ENCODE data around the gene HSD11B2.

Gene HSD11B2

DNA sequence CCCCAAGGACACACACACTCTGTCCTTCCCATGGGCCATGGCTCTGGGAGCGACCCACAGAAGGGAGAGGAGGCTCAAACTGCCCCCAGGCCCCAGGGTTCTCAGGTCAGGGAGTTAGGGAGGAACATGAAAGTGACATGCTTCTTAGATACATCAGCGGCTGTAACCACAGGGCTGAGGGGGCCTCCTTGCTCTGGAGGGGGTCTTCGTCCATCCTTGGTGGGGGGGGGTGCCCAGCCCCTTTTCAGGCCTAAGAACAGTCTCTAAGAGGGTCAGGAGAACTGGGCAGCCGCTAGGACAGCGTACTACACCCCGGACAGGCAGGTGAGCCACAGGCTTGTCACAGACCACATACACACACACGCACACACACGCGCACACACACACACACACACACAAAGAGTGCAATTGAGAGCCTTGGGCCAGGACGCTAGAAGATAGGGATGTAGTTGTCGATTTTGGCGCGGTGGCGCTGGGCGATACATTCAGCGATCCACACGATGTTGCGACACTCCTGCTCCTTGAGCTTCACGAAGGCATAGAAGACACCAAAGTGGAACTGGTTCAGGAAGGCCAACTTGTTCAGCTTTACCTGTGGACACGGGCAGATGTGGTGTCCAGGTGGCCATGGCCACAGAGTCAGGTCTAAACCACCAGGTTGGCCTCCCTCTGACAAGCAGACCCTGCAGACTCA, 7.3 kb downstream of the HSD11B2 start:
- peak overlapping the region; percentile 59 to 87 for H3K27ac Mint-ChIP-seq
- peaks cover 25% of the 10 kb centered on the region for H3K36me3 Mint-ChIP-seq (ENCODE audit: insufficient read depth)
- ATAC-seq (replicated peaks), result no peak

DNA sequence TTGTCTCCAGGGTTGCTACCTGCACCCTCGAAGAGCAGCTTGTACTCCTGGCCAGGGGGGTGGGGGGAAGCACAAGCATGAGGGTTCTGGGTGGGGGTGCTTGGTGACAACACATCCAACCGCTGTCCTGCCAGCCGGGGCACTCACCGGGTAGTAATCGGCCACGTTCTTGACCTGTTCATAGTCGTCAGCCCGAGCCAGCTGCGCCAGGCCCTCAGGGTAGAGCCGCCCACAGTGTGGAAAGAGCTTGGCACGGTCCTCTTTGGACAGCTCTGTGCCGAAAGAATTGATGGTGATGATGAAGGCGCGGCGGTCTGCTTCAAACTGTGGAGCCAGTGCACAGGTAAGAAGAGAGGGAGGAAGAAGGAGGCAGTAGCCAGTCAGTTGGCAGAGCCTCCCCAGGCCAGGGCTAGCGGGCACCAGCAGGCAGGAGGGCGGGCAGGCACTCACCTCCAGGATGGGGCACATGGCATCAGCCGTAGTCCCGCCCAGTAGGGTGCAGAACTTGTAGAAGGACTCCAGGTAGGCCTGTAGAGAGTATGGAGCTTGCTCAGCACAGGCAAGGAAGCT, 8.0 kb downstream of the HSD11B2 start:
- H3K27me3 Mint-ChIP-seq, result no peaks in the 10 kb centered on the region
- peaks cover 0 to 15% of the 10 kb centered on the region in 2 donors for H3K4me1 Mint-ChIP-seq (ENCODE audit: low read depth in 2 of 2)
- H3K9me3 Mint-ChIP-seq, result no peaks in the 10 kb centered on the region
- DNase-seq, result no peak
- H3K4me3 Mint-ChIP-seq, result no peak overlapping the region
- peak overlapping the region in 1 of 2 donors; percentile 11 for H3K27ac Mint-ChIP-seq
- ATAC-seq (replicated peaks), result no peak
- peaks cover 23% of the 10 kb centered on the region for H3K36me3 Mint-ChIP-seq (ENCODE audit: insufficient read depth)

More for the DNA sequence above, 7.3 kb downstream of the HSD11B2 start:
- H3K4me3 Mint-ChIP-seq, result no peak overlapping the region
- H3K4me1 Mint-ChIP-seq (ENCODE audit: low read depth in 2 of 2), result peaks cover 0 to 13% of the 10 kb centered on the region in 2 donors
- H3K27me3 Mint-ChIP-seq, result no peaks in the 10 kb centered on the region
- no peak for DNase-seq
- H3K9me3 Mint-ChIP-seq, result no peaks in the 10 kb centered on the region

DNA sequence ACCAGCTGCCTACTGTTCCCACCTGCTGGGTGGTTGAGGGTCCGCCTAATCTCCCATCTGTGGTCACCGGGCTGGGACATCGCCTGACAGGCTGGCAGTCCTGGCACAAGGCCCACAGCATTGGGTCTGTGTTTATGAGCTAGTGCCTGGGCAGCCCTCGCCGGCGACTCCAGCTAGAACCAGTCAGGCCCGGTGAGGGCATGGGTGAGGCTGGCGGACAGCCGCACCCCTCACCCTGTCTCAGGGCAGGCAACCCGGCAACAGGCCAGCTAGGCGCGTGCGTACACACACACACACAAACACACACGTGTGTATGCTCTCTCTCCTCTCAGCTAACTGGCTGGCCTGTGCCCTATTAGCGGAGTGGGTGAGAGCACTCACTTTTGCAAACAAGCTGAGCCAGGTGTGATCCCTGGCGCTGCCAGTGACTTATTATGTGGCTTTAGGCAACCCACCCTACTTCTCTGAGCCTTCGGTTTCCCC, 10.4 kb downstream of the HSD11B2 start:
- DNase-seq (no peak), ATAC-seq (replicated peaks) (no peak)
- Mint-ChIP-seq H3K36me3 (ENCODE audit: insufficient read depth) (peaks cover 27% of the 10 kb centered on the region), H3K4me3 (no peak overlapping the region), H3K27me3 (no peaks in the 10 kb centered on the region), H3K9me3 (no peaks in the 10 kb centered on the region), H3K27ac (peak overlapping the region in 1 of 2 donors; percentile 26), H3K4me1 (ENCODE audit: low read depth in 2 of 2) (peaks cover 0 to 20% of the 10 kb centered on the region in 2 donors)

GRCh38 chr16:67441907-67442306, 11.0 kb downstream of the HSD11B2 start:
- Mint-ChIP-seq H3K9me3 (no peaks in the 10 kb centered on the region), H3K4me3 (no peak overlapping the region), H3K4me1 (ENCODE audit: low read depth in 2 of 2) (peaks cover 0 to 23% of the 10 kb centered on the region in 2 donors), H3K27ac (peak overlapping the region in 1 of 2 donors; percentile 26), H3K36me3 (ENCODE audit: insufficient read depth) (peaks cover 26% of the 10 kb centered on the region), H3K27me3 (no peaks in the 10 kb centered on the region)
- ATAC-seq (replicated peaks) (no peak), DNase-seq (no peak)

DNA sequence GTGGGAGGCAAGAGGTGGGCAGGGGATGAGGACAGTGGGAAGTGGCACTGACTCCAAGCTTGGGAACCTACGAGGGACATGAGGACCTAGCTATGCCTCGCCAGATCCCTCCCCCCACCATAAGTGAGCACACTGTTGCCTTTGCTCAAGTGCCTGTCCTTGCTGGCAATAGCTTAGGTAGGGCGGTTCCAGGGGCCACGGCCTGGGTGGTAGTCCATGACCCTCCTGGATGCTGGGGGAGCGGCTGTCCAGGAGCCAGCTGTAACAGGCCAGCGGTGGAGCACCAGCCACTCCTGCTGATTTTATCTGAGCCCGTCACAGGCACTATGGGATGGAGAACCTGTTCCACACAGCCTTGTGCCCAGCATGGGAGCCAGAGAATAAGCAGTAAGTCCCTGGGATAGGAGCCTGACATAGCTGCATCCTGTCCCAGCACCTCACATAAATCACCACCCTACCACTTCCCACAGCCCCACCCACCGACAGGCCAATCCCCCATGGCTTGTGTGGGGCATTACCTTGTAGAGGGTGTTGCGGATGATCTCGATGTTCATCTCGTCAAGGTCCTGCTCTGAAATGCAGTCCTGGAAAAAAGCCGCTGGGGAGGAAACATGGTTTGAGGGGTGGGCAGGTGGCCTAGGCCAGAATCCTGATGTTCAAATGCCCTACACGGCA, 11.8 kb downstream of the HSD11B2 start:
- peaks cover 4 to 24% of the 10 kb centered on the region in 2 donors for H3K4me1 Mint-ChIP-seq (ENCODE audit: low read depth in 2 of 2)
- ATAC-seq (replicated peaks) (no peak), DNase-seq (no peak)
- H3K9me3 Mint-ChIP-seq, result no peaks in the 10 kb centered on the region
- H3K27ac Mint-ChIP-seq, result no peak overlapping the region
- peaks cover 27% of the 10 kb centered on the region for H3K36me3 Mint-ChIP-seq (ENCODE audit: insufficient read depth)
- H3K27me3 Mint-ChIP-seq, result no peaks in the 10 kb centered on the region
- H3K4me3 Mint-ChIP-seq, result no peak overlapping the region

DNA sequence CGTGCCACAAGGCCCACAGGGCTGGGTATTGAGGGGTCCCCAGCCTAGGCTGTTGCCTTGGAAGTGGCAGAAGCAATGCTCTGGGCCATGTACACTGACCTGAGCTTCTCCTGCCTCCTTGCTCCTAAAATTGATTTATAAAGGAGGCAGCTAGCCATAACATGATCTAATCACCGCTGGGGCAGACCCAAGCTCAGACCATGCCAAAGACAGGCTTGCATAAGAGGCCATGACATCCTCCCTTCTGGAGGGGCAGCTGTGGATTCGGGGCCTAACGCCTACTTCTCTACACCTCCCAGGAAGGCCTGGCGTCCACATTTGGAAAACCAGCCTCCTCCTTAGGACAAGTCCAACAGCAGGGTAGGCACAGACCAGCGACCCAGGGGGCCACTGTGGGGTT, 12.3 kb downstream of the HSD11B2 start:
- DNase-seq, result no peak
- H3K27ac Mint-ChIP-seq, result peak overlapping the region in 1 of 2 donors; percentile 37
- peaks cover 4 to 22% of the 10 kb centered on the region in 2 donors for H3K4me1 Mint-ChIP-seq (ENCODE audit: low read depth in 2 of 2)
- H3K9me3 Mint-ChIP-seq, result no peaks in the 10 kb centered on the region
- no peak overlapping the region for H3K4me3 Mint-ChIP-seq
- ATAC-seq (replicated peaks), result no peak
- H3K36me3 Mint-ChIP-seq (ENCODE audit: insufficient read depth), result peaks cover 28% of the 10 kb centered on the region
- no peaks in the 10 kb centered on the region for H3K27me3 Mint-ChIP-seq

DNA sequence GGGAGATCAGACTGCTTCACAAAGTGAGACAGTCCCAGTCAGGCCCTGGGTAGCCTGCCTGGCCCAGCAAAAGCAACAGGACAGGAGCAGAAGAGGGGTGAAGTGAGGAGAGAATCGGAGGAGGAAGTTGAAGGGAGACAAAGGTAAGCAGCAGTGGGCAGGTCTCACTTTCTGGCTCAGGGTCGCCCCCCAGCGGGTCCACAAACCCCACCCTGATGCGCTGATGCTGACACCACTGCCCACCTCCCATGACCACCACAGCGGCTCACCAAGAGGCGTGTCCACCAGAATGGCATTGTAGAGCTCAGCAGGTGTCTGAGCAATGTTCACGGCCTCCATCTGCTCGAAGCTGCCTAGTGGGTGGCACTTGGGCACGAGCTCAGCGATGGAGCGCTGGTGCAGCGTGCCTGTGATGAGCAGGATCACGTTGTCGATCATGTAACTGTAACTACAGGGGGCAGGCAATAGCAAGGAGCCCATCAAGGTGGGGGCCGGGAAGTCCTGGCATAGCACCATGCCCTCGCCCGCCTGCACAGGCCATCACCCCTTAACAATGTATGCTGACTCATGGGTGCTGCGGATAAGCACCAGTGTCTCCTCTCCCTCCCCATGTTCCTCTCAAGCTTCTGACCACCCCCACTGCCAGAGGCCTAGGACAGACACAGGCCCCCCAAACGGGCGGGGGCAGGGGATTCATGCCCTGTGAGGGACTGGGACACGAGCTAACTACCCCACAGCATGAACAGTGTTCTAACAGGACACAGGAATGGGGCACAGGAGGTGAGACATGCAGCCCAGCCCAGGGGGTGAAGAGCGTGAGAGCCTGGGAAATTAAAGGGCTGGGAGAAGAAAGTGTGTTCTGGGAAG, 13.6 kb downstream of the HSD11B2 start:
- H3K27ac Mint-ChIP-seq, result peak overlapping the region in 1 of 2 donors; percentile 42
- ATAC-seq (replicated peaks) (no peak), DNase-seq (no peak)
- H3K4me3 Mint-ChIP-seq, result no peak overlapping the region
- peaks cover 25% of the 10 kb centered on the region for H3K36me3 Mint-ChIP-seq (ENCODE audit: insufficient read depth)
- H3K27me3 Mint-ChIP-seq, result no peaks in the 10 kb centered on the region
- peaks cover 4 to 26% of the 10 kb centered on the region in 2 donors for H3K4me1 Mint-ChIP-seq (ENCODE audit: low read depth in 2 of 2)
- no peaks in the 10 kb centered on the region for H3K9me3 Mint-ChIP-seq

DNA sequence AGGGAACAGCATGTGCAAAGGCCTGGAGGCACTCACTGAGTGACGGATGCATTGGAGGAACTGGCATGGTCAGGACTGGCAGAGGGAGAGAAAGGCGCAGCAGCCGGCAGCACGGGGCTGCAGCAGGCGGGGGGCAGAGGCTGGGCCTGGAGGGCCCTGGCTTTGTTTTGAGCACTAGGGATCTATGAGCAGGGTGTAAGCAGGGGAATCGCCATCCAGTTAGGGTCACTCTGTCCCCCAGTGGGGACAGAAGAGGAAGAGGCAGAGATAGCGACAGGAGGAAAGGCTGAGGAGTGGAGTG, 14.2 kb downstream of the HSD11B2 start:
- DNase-seq (no peak), ATAC-seq (replicated peaks) (no peak)
- Mint-ChIP-seq H3K27me3 (no peaks in the 10 kb centered on the region), H3K4me1 (ENCODE audit: low read depth in 2 of 2) (peaks cover 6 to 30% of the 10 kb centered on the region in 2 donors), H3K4me3 (no peak overlapping the region), H3K27ac (peak overlapping the region; percentile 26 to 42), H3K9me3 (no peaks in the 10 kb centered on the region), H3K36me3 (ENCODE audit: insufficient read depth) (peaks cover 26% of the 10 kb centered on the region)

GRCh38 chr16:67445441-67445912, 14.6 kb downstream of the HSD11B2 start:
- Mint-ChIP-seq H3K9me3 (no peaks in the 10 kb centered on the region), H3K36me3 (ENCODE audit: insufficient read depth) (peaks cover 28% of the 10 kb centered on the region), H3K27ac (peak overlapping the region; percentile 26 to 42), H3K4me3 (no peak overlapping the region), H3K27me3 (no peaks in the 10 kb centered on the region), H3K4me1 (ENCODE audit: low read depth in 2 of 2) (peaks cover 10 to 34% of the 10 kb centered on the region in 2 donors)
- DNase-seq (no peak), ATAC-seq (replicated peaks) (no peak)

GRCh38 chr16:67445913-67446907, 15.3 kb downstream of the HSD11B2 start:
- Mint-ChIP-seq H3K9me3 (no peaks in the 10 kb centered on the region), H3K4me3 (no peak overlapping the region), H3K4me1 (ENCODE audit: low read depth in 2 of 2) (peaks cover 14 to 34% of the 10 kb centered on the region in 2 donors), H3K36me3 (ENCODE audit: insufficient read depth) (peaks cover 32% of the 10 kb centered on the region), H3K27ac (peak overlapping the region; percentile 53 to 80), H3K27me3 (no peaks in the 10 kb centered on the region)
- no peak for DNase-seq
- ATAC-seq (replicated peaks), result no peak

GRCh38 chr16:67446968-67447507, 16.1 kb downstream of the HSD11B2 start:
- DNase-seq (no peak), ATAC-seq (replicated peaks) (no peak)
- Mint-ChIP-seq H3K4me1 (ENCODE audit: low read depth in 2 of 2) (peaks cover 14 to 32% of the 10 kb centered on the region in 2 donors), H3K4me3 (no peak overlapping the region), H3K9me3 (no peaks in the 10 kb centered on the region), H3K36me3 (ENCODE audit: insufficient read depth) (peaks cover 29% of the 10 kb centered on the region), H3K27ac (peak overlapping the region; percentile 53 to 80), H3K27me3 (no peaks in the 10 kb centered on the region)

GRCh38 chr16:67447508-67448076, 16.7 kb downstream of the HSD11B2 start:
- Mint-ChIP-seq H3K36me3 (ENCODE audit: insufficient read depth) (peaks cover 29% of the 10 kb centered on the region), H3K4me3 (no peak overlapping the region), H3K27ac (peak overlapping the region; percentile 53 to 80), H3K9me3 (no peaks in the 10 kb centered on the region), H3K27me3 (no peaks in the 10 kb centered on the region), H3K4me1 (ENCODE audit: low read depth in 2 of 2) (peaks cover 14 to 30% of the 10 kb centered on the region in 2 donors)
- DNase-seq (peak; percentile 41 to 63 (median 59)), ATAC-seq (replicated peaks) (peak; percentile 85)

Measured in effector memory CD8-positive, alpha-beta T cell (primary cell).